SK-N-SH (cell line): Measurements from ENCODE around the gene ID2. TPM values are rescaled to one million over a fixed set of nuclear protein-coding genes. Genes with fewer than 3 reads are reported as not detected.

ENCODE experiments used
- CTCF ChIA-PET: fragments of 300-600, 350-600 bp; formaldehyde crosslinking; extraction: SDS; loops from one replicate; lab custom pipeline; 2021; lab: Yijun Ruan, JAX
- POLR2A ChIA-PET: fragments of 350-600 bp; sonication (Branson Sonifier 250); formaldehyde crosslinking; extraction: SDS; loops from one replicate; lab custom pipeline; 2020; ENCODE audit warnings: antibody characterized with exemption, inconsistent platforms; lab: Yijun Ruan, JAX
- DNase-seq: peaks from one replicate; pipeline ENCODE4 v3.0.0; 2012
- H2AFZ ChIP-seq: fragments of 200-600 bp; sonication (generic); 2 replicates; pipeline ENCODE4 v1.8.1; 2016; ENCODE audit warnings: antibody characterized with exemption, mild to moderate bottlenecking, low read depth
- H3F3A ChIP-seq: fragments of 200-600 bp; sonication (generic); replicated peaks from 2 replicates; pipeline ENCODE3; 2016; ENCODE audit warnings: antibody characterized with exemption, mild to moderate bottlenecking; ENCODE audit not compliant: insufficient read depth
- H3K27ac ChIP-seq, 2 experiments: fragments of 200-500 bp in 1 of 2; fragments of 200-600 bp in 1 of 2; sonication (Bioruptor generic) in 1 of 2; sonication (generic), shearing (Covaris generic) in 1 of 2; 2 replicates each; pipeline versions ENCODE4 v1.5.1 to v1.6.1; 2014 to 2016; ENCODE audit warnings: low read depth in 2 of 2, inconsistent platforms in 1 of 2, low read length in 1 of 2, mild to moderate bottlenecking in 1 of 2, mixed read lengths in 1 of 2
- H3K27me3 ChIP-seq: fragments of 200-600 bp; sonication (generic), shearing (Covaris generic); 2 replicates; pipeline ENCODE4 v1.6.1; 2016; ENCODE audit warnings: mixed run types; ENCODE audit not compliant: insufficient read depth
- H3K36me3 ChIP-seq, 2 experiments: fragments of 200-500 bp in 1 of 2; fragments of 200-600 bp in 1 of 2; sonication (Bioruptor generic) in 1 of 2; sonication (generic) in 1 of 2; replicated peaks in 1 of 2; 2 replicates each; pipeline versions ENCODE3 to v1.5.1; 2014 to 2016; ENCODE audit warnings: low read length in 1 of 2, mild to moderate bottlenecking in 1 of 2; ENCODE audit not compliant: insufficient read depth in 2 of 2, control insufficient read depth in 1 of 2
- H3K4me1 ChIP-seq, 2 experiments: fragments of 200-500 bp in 1 of 2; fragments of 200-600 bp in 1 of 2; sonication (Bioruptor generic) in 1 of 2; sonication (generic), shearing (Covaris generic) in 1 of 2; 2 replicates each; pipeline versions ENCODE4 v1.5.1 to v1.6.1; 2014 to 2016; ENCODE audit warnings: low read depth in 1 of 2, low read length in 1 of 2, mixed run types in 1 of 2; ENCODE audit not compliant: insufficient read depth in 2 of 2, control insufficient read depth in 1 of 2
- H3K4me2 ChIP-seq: fragments of 200-600 bp; sonication (generic), shearing (Covaris generic); 2 replicates; pipeline ENCODE4 v1.6.1; 2017; ENCODE audit warnings: mixed run types
- H3K4me3 ChIP-seq, 2 experiments: fragments of 200-500 bp in 1 of 2; fragments of 200-600 bp in 1 of 2; sonication (Bioruptor generic) in 1 of 2; sonication (generic), shearing (Covaris generic) in 1 of 2; 2 replicates each; pipeline versions ENCODE4 v1.5.1 to v1.8.1; 2014 to 2016; ENCODE audit warnings: low read depth in 2 of 2, inconsistent platforms in 1 of 2, low read length in 1 of 2, mild to moderate bottlenecking in 1 of 2, mixed read lengths in 1 of 2, moderate library complexity in 1 of 2
- H3K79me2 ChIP-seq: fragments of 200-600 bp; sonication (generic); 2 replicates; pipeline ENCODE4 v1.8.1; 2017; ENCODE audit warnings: mild to moderate bottlenecking; ENCODE audit not compliant: insufficient read depth
- H3K9ac ChIP-seq: fragments of 200-600 bp; sonication (generic); 2 replicates; pipeline ENCODE4 v1.6.1; 2017; ENCODE audit warnings: mixed run types
- H3K9me2 ChIP-seq: fragments of 200-600 bp; sonication (generic); 2 replicates; pipeline ENCODE4 v1.6.1; 2017; ENCODE audit warnings: mixed run types
- H3K9me3 ChIP-seq: fragments of 200-600 bp; sonication (generic); 2 replicates; pipeline ENCODE4 v1.6.1; 2017; ENCODE audit warnings: mixed run types, mild to moderate bottlenecking, moderate library complexity
- H4K20me1 ChIP-seq: fragments of 200-600 bp; sonication (generic); 2 replicates; pipeline ENCODE4 v1.6.1; 2017; ENCODE audit warnings: mild to moderate bottlenecking, mixed run types; ENCODE audit not compliant: insufficient read depth
- CTCF ChIP-seq: fragments of 200-600 bp; sonication (generic); IDR thresholded peaks from 2 replicates; pipeline ENCODE4 v1.6.1; 2017; ENCODE audit warnings: antibody characterized with exemption, mild to moderate bottlenecking, moderate library complexity
- EP300 ChIP-seq, 2 experiments: IDR thresholded peaks; 2 replicates each; pipeline versions ENCODE4 v1.4.0 to v1.6.1; 2012; ENCODE audit warnings: borderline replicate concordance in 1 of 2, low read depth in 1 of 2, low read length in 1 of 2
- EZH2phosphoT487 ChIP-seq: fragments of 200-600 bp; sonication (generic); IDR thresholded peaks from 2 replicates; pipeline ENCODE4 v1.6.1; 2017; ENCODE audit warnings: low read depth, mixed run types, mild to moderate bottlenecking, antibody characterized with exemption, moderate library complexity, borderline replicate concordance
- GABPA ChIP-seq: IDR thresholded peaks from 2 replicates; pipeline ENCODE4 v1.4.0; 2012; ENCODE audit warnings: low read depth, mild to moderate bottlenecking
- JUND ChIP-seq: IDR thresholded peaks from 2 replicates; pipeline ENCODE4 v1.4.0; 2012
- PBX3 ChIP-seq: IDR thresholded peaks from 2 replicates; pipeline ENCODE4; 2012
- POLR2AphosphoS5 ChIP-seq: IDR thresholded peaks from 2 replicates; pipeline ENCODE4 v1.6.1; 2012; ENCODE audit warnings: low read depth, low read length
- REST ChIP-seq: IDR thresholded peaks from 2 replicates; pipeline ENCODE4 v1.6.1; 2012; ENCODE audit warnings: mild to moderate bottlenecking, low read depth, low read length, moderate library complexity
- SIN3A ChIP-seq: IDR thresholded peaks from 2 replicates; pipeline ENCODE4 v1.6.1; 2012; ENCODE audit warnings: low read depth, mild to moderate bottlenecking, low read length, moderate library complexity, borderline replicate concordance
- TAF1 ChIP-seq: IDR thresholded peaks from 2 replicates; pipeline ENCODE4 v1.6.1; 2012; ENCODE audit warnings: low read depth, mild to moderate bottlenecking, low read length, moderate library complexity, borderline replicate concordance
- TCF12 ChIP-seq: IDR thresholded peaks from 2 replicates; pipeline ENCODE4 v1.4.0; 2012
- USF1 ChIP-seq: IDR thresholded peaks from 2 replicates; pipeline ENCODE4 v1.4.0; 2012; ENCODE audit warnings: low read depth, borderline replicate concordance
- WGBS: methylation state at CpG from one replicate; pipeline ENCODE4 v1.1.6; 2017; ENCODE audit warnings: low lambda C conversion rate; 5-methylcytosine and 5-hydroxymethylcytosine counted together
- polyA plus RNA-seq, 3 experiments: library from polyadenylated mRNA; depleted of rRNA; stranded (reverse); fragments of >200 nt; gene quantifications; 2 replicates each; pipeline ENCODE4 v1.2.3, GENCODE V29; 2012
- TF ChIP-seq, protein P1 (sequence below): IDR thresholded peaks from 2 replicates; pipeline ENCODE4 v1.4.0; 2012; ENCODE audit warnings: low read depth, borderline replicate concordance

ID2 gene
- polyA plus RNA-seq, 1 of the 3 experiments (the other 2 are of a cell fraction) = 459 TPM

- no peak for TF ChIP-seq CTCF
- TF ChIP-seq PBX3 = no peak
- TF ChIP-seq EP300 (IDR thresholded peaks at IDR 0.05; ENCODE audit: borderline replicate concordance in 1 of 2, low read depth in 1 of 2, low read length in 1 of 2) = no peak
- no peak for TF ChIP-seq EZH2phosphoT487
- TF ChIP-seq REST = no peak
- no peak for TF ChIP-seq JUND
These were observed 11.3 kb upstream of the ID2 start (continued) for GRCh38 chr2:8670580-8670979.

GRCh38 chr2:8671176-8671575 lies 10.7 kb upstream of the ID2 start:
- no peaks in the 10 kb centered on the region for H3K9me2 ChIP-seq
- H3K4me1 ChIP-seq = peaks cover 0 to 1% of the 10 kb centered on the region in 2 experiments; a peak in 2 of 4 replicates
- H3K9me3 ChIP-seq = no peaks in the 10 kb centered on the region
- DNase-seq = no peak
- ChIA-PET POLR2A (no interaction called here), CTCF (no interaction called here)
- no peak overlapping the region for H2AFZ ChIP-seq
- H3K4me3 ChIP-seq = no peak overlapping the region
- H3K36me3 ChIP-seq = no peaks in the 10 kb centered on the region
- no peak overlapping the region for H3K27ac ChIP-seq
- peaks cover 3% of the 10 kb centered on the region for H3F3A ChIP-seq
- H3K27me3 ChIP-seq = no peaks in the 10 kb centered on the region
- TF ChIP-seq USF1 (no peak), TAF1 (no peak), GABPA (no peak), TCF12 (no peak), POLR2AphosphoS5 (no peak), SIN3A (no peak)
- TF ChIP-seq, protein P1, sequence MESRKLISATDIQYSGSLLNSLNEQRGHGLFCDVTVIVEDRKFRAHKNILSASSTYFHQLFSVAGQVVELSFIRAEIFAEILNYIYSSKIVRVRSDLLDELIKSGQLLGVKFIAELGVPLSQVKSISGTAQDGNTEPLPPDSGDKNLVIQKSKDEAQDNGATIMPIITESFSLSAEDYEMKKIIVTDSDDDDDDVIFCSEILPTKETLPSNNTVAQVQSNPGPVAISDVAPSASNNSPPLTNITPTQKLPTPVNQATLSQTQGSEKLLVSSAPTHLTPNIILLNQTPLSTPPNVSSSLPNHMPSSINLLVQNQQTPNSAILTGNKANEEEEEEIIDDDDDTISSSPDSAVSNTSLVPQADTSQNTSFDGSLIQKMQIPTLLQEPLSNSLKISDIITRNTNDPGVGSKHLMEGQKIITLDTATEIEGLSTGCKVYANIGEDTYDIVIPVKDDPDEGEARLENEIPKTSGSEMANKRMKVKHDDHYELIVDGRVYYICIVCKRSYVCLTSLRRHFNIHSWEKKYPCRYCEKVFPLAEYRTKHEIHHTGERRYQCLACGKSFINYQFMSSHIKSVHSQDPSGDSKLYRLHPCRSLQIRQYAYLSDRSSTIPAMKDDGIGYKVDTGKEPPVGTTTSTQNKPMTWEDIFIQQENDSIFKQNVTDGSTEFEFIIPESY = no peak
- no peaks in the 10 kb centered on the region for H3K79me2 ChIP-seq
- 76% methylated on average over 6 of the region's 8 CpGs for WGBS
- no peak overlapping the region for H3K9ac ChIP-seq
- no peak overlapping the region for H3K4me2 ChIP-seq
- H4K20me1 ChIP-seq = no peaks in the 10 kb centered on the region
